ENCODE data around the gene DNAH10.

DNAH10 gene

GRCh38 chr12:123846340-123846739 is 84.2 kb downstream of the DNAH10 start:
- Histone ChIP-seq H3K27ac (ENCODE audit: extremely low read depth, low read depth, low read length) (no peak overlapping the region), H3K9me3 (ENCODE audit: control insufficient read depth, insufficient read depth, low read depth, low read length) (no peaks in the 10 kb centered on the region), H3K36me3 (ENCODE audit: control insufficient read depth in 2 of 2, insufficient read depth in 1 of 2, low read length in 2 of 2) (no peaks in the 10 kb centered on the region), H3K4me1 (ENCODE audit: control insufficient read depth, insufficient read depth, low read length) (no peaks in the 10 kb centered on the region), H3K4me3 (ENCODE audit: low read depth, low read length) (no peak overlapping the region)
- ChIA-PET POLR2A (no interaction called here), CTCF (no interaction called here)
- TF ChIP-seq ZNF596 (tag by site-specific recombination; IDR thresholded peaks at IDR 0.05) (no peak), ZNF514 (tag by site-specific recombination; IDR thresholded peaks at IDR 0.05) (peak; percentile 92; the same call in 1 of the 2 replicates)

- no peak for TF ChIP-seq SP7 (tag by site-specific recombination; IDR thresholded peaks at IDR 0.05)
- peak; percentile 85 for TF ChIP-seq ZNF366 (tag by site-specific recombination; conservative IDR thresholded peaks at IDR 0.05)
- TF ChIP-seq ZBTB17 (tag by site-specific recombination; IDR thresholded peaks at IDR 0.05): 0 out of 2 replicates have a peak, but pooled peaks have one; percentile 34
- H3K9me3 ChIP-seq (ENCODE audit: control insufficient read depth, insufficient read depth, low read depth, low read length): no peaks in the 10 kb centered on the region
- ChIA-PET POLR2A (no interaction called here), CTCF (interaction anchor here (0.6 to 1.2 kb wide), 2 partner anchors 14 to 141 kb away, joined by 3 to 7 read pairs; no protein-coding TSS in a partner anchor)
- H3K4me1 ChIP-seq (ENCODE audit: control insufficient read depth, insufficient read depth, low read length): no peaks in the 10 kb centered on the region
- H3K4me3 ChIP-seq (ENCODE audit: low read depth, low read length): no peak overlapping the region
- no peak overlapping the region for H3K27ac ChIP-seq (ENCODE audit: extremely low read depth, low read depth, low read length)
- no peaks in the 10 kb centered on the region for H3K36me3 ChIP-seq (ENCODE audit: control insufficient read depth in 2 of 2, insufficient read depth in 1 of 2, low read length in 2 of 2)
Observed at GRCh38 chr12:123847019-123847418, 84.9 kb downstream of the DNAH10 start.

GRCh38 chr12:123847876-123848275 is 85.8 kb downstream of the DNAH10 start:
- no peaks in the 10 kb centered on the region for H3K9me3 ChIP-seq (ENCODE audit: control insufficient read depth, insufficient read depth, low read depth, low read length)
- no peaks in the 10 kb centered on the region for H3K4me1 ChIP-seq (ENCODE audit: control insufficient read depth, insufficient read depth, low read length)
- H3K36me3 ChIP-seq (ENCODE audit: control insufficient read depth in 2 of 2, insufficient read depth in 1 of 2, low read length in 2 of 2): no peaks in the 10 kb centered on the region
- CTCF ChIA-PET: interaction anchor here (1.2 kb wide), 1 partner anchor 13 kb away, joined by 7 read pairs; no protein-coding TSS in a partner anchor
- TF ChIP-seq ATF2 (tag by site-specific recombination; IDR thresholded peaks at IDR 0.05; ENCODE audit: low read depth) (no peak), SCRT1 (tag by site-specific recombination; IDR thresholded peaks at IDR 0.05; ENCODE audit: borderline replicate concordance) (no peak), ZNF157 (tag by site-specific recombination; IDR thresholded peaks at IDR 0.05) (no peak), ZNF792 (tag by site-specific recombination; IDR thresholded peaks at IDR 0.05) (no peak), ZNF221 (tag by site-specific recombination; IDR thresholded peaks at IDR 0.05; ENCODE audit: borderline replicate concordance) (no peak), YY1 (tag by site-specific recombination; IDR thresholded peaks at IDR 0.05) (no peak), PRDM4 (tag by site-specific recombination; IDR thresholded peaks at IDR 0.05) (no peak), ZFHX2 (tag by site-specific recombination; conservative IDR thresholded peaks at IDR 0.05) (no peak)
- POLR2A ChIA-PET: no interaction called here
- no peak overlapping the region for H3K27ac ChIP-seq (ENCODE audit: extremely low read depth, low read depth, low read length)
- no peak overlapping the region for H3K4me3 ChIP-seq (ENCODE audit: low read depth, low read length)

- no peaks in the 10 kb centered on the region for H3K9me3 ChIP-seq (ENCODE audit: control insufficient read depth, insufficient read depth, low read depth, low read length)
- H3K36me3 ChIP-seq (ENCODE audit: control insufficient read depth in 2 of 2, insufficient read depth in 1 of 2, low read length in 2 of 2): no peaks in the 10 kb centered on the region
- TF ChIP-seq ZFP3 (tag by site-specific recombination; IDR thresholded peaks at IDR 0.05; ENCODE audit: low read depth) (peak; percentile 82), ZNF433 (tag by site-specific recombination; IDR thresholded peaks at IDR 0.05; ENCODE audit: low read depth) (no peak)
- ChIA-PET CTCF (no interaction called here), POLR2A (no interaction called here)
- no peaks in the 10 kb centered on the region for H3K4me1 ChIP-seq (ENCODE audit: control insufficient read depth, insufficient read depth, low read length)
- H3K4me3 ChIP-seq (ENCODE audit: low read depth, low read length): no peak overlapping the region
- no peak overlapping the region for H3K27ac ChIP-seq (ENCODE audit: extremely low read depth, low read depth, low read length)
Observed at GRCh38 chr12:123849517-123849916, 87.4 kb downstream of the DNAH10 start.
